Transverse colon (tissue), 4 donors: ENCODE measurements around the gene AHI1. TPM values are rescaled to one million over a fixed set of nuclear protein-coding genes. Genes with fewer than 3 reads are reported as not detected.

ENCODE experiments used
- DNase-seq: peaks from one replicate; pipeline ENCODE4 v3.0.0-alpha.2; 2019
- H3K27ac ChIP-seq, 4 donors: fragments of 200-600 bp; sonication (generic); 2 replicates each; pipeline ENCODE4 v1.5.1; 2016 to 2018; ENCODE audit warnings: inconsistent platforms in 4 of 4
- H3K27me3 ChIP-seq: fragments of 200-600 bp; sonication (generic); 2 replicates; pipeline ENCODE4 v1.5.1; 2017; ENCODE audit warnings: inconsistent platforms
- H3K36me3 ChIP-seq, 4 donors: fragments of 200-600 bp; sonication (generic); 2 replicates each; pipeline ENCODE4 v1.5.1; 2017 to 2019; ENCODE audit warnings: inconsistent platforms in 4 of 4
- H3K4me1 ChIP-seq, 4 donors: fragments of 200-600 bp; sonication (generic); 2 replicates each; pipeline ENCODE4 v1.5.1; 2017 to 2020; ENCODE audit warnings: inconsistent platforms in 4 of 4
- H3K4me3 ChIP-seq, 4 donors: fragments of 200-600 bp; sonication (generic); 1 replicate in 1 of 4; 2 replicates in 3 of 4; pipeline versions ENCODE4 v1.5.1 to v1.6.1; 2017 to 2019; ENCODE audit warnings: inconsistent platforms in 4 of 4
- H3K9me3 ChIP-seq, 2 donors: fragments of 200-600 bp; sonication (generic); 2 replicates each; pipeline ENCODE4 v1.5.1; 2017 to 2019; ENCODE audit warnings: inconsistent platforms in 2 of 2
- CTCF ChIP-seq, 5 experiments: fragments of 200-600 bp in 3 of 5; fragments of 450-650 bp in 2 of 5; sonication (generic) in 3 of 5; IDR thresholded peaks; 1 replicate in 2 of 5; 2 replicates in 3 of 5; pipeline ENCODE4 v1.5.1; 2016 to 2017; ENCODE audit warnings: antibody characterized with exemption in 5 of 5, inconsistent platforms in 3 of 5, mild to moderate bottlenecking in 2 of 5, moderate library complexity in 1 of 5
- EP300 ChIP-seq: sonication (generic); formaldehyde crosslinking; IDR thresholded peaks from one replicate; pipeline ENCODE4 v1.6.1; 2017; ENCODE audit warnings: antibody characterized with exemption, low read depth
- POLR2A ChIP-seq: fragments of 450-650 bp; IDR thresholded peaks from one replicate; pipeline ENCODE4 v1.6.1; 2016; ENCODE audit warnings: antibody characterized with exemption, mild to moderate bottlenecking, moderate library complexity
- POLR2AphosphoS5 ChIP-seq, 3 donors: sonication (generic); formaldehyde crosslinking; IDR thresholded peaks; one replicate each; pipeline ENCODE4 v1.6.1; 2016; ENCODE audit warnings: antibody characterized with exemption in 3 of 3
- WGBS, 2 donors: methylation state at CpG; one replicate each; pipeline ENCODE4 v1.1.5; 2018; ENCODE audit warnings: low coverage in 1 of 2; 5-methylcytosine and 5-hydroxymethylcytosine counted together
- in situ Hi-C, 4 donors: fragments of 200-750 bp; cut with MboI; loops; one replicate each; pipeline versions ENCODE4 v1.15.0 to v1.15.1; 2017; ENCODE audit warnings: low sequenced_read_pairs in 3 of 4, low pct_ligation_motif_present in 1 of 4, low pct_unique_long_range_greater_than_20kb in 1 of 4
- intact Hi-C: fragments of 100-400 bp; cut with DNase I; formaldehyde crosslinking; loops from one replicate; pipeline ENCODE4 v1.15.1; 2023; ENCODE audit warnings: low total_unique reads
- total RNA-seq, 4 donors: library from RNA; depleted of rRNA; stranded (reverse); fragments of >200 nt; gene quantifications; one replicate each; pipeline ENCODE4 v1.1.0, GENCODE V29; 2016

AHI1 gene
- total RNA-seq, 4 donors from 2014 or later = 16.2 to 119 (median 34.2) TPM

- in situ Hi-C loops (no loop called here), intact Hi-C loops (no loop called here)
- Histone ChIP-seq H3K27me3 (no peaks in the 10 kb centered on the region), H3K36me3 (peaks cover 0 to 4% (median 0%) of the 10 kb centered on the region in 4 donors), H3K27ac (no peak overlapping the region), H3K4me1 (no peaks in the 10 kb centered on the region), H3K9me3 (no peaks in the 10 kb centered on the region), H3K4me3 (no peak overlapping the region)
- no peak for TF ChIP-seq POLR2A
- TF ChIP-seq EP300 = no peak
- no peak for TF ChIP-seq CTCF (IDR thresholded peaks at IDR 0.05)
- TF ChIP-seq POLR2AphosphoS5 (IDR thresholded peaks at IDR 0.05) = no peak
- no peak for DNase-seq
These were observed 196.2 kb downstream of the AHI1 start for GRCh38 chr6:135301304-135301703.

DNA sequence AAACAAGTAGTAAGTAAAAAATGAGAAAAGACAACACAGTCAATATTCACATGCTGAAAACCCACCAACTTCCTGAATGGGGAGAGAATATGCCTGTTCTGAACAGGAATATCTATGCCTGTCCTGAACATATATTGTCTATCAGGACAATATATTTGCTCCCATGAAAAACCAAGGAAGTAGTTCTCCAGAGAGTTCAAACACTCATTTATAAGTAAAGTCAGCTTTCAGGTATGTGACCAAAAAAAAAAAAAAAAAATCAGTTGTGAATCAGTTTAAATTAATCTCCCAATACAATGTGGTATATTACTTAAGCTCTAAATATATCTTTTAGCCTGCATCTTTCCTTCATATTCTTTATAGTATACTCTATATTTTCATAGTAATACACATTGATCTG is 197.0 kb downstream of the AHI1 start:
- Histone ChIP-seq H3K36me3 (peaks cover 0 to 4% (median 0%) of the 10 kb centered on the region in 4 donors), H3K27ac (no peak overlapping the region), H3K9me3 (no peaks in the 10 kb centered on the region), H3K4me3 (no peak overlapping the region), H3K4me1 (no peaks in the 10 kb centered on the region), H3K27me3 (no peaks in the 10 kb centered on the region)
- intact Hi-C loops (no loop called here), in situ Hi-C loops (no loop called here)
- TF ChIP-seq POLR2A = no peak
- no peak for TF ChIP-seq POLR2AphosphoS5 (IDR thresholded peaks at IDR 0.05)
- no peak for DNase-seq

DNA sequence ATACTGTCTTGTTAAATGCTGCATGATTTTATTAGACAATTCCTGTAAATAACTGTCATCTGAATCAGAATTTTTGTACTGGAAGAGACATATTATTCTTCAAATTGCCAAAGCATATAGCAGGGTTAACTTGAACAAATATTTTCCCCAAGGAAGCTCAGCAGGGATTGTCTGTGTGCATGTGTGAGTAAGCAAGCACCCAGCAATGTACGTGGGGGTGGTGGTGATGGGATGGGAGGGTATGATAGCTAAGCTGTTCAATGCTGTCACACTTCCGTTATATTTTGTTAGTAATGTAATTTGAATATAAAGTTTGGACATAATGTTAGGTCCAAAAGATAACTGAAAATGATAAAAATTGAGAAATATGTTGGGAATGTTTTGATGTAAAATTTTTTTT is 198.3 kb downstream of the AHI1 start:
- intact Hi-C loops = no loop called here
- TF ChIP-seq EP300 = no peak
- TF ChIP-seq POLR2A = no peak
- TF ChIP-seq POLR2AphosphoS5 (IDR thresholded peaks at IDR 0.05) = no peak
- no peak for TF ChIP-seq CTCF (IDR thresholded peaks at IDR 0.05)
- no peaks in the 10 kb centered on the region for H3K27me3 ChIP-seq
- peaks cover 0 to 4% (median 0%) of the 10 kb centered on the region in 4 donors for H3K36me3 ChIP-seq
- H3K4me1 ChIP-seq = no peaks in the 10 kb centered on the region
- no peaks in the 10 kb centered on the region for H3K9me3 ChIP-seq
- in situ Hi-C loops = no loop called here
- 82 to 90% methylated on average over 2 of the region's 2 CpGs for WGBS, 2 donors
- H3K4me3 ChIP-seq = no peak overlapping the region
- no peak for DNase-seq
- H3K27ac ChIP-seq = no peak overlapping the region

- Histone ChIP-seq H3K36me3 (peaks cover 0 to 4% (median 0%) of the 10 kb centered on the region in 4 donors), H3K27ac (no peak overlapping the region), H3K9me3 (no peaks in the 10 kb centered on the region), H3K4me1 (no peaks in the 10 kb centered on the region), H3K27me3 (no peaks in the 10 kb centered on the region), H3K4me3 (no peak overlapping the region)
- intact Hi-C loops (no loop called here), in situ Hi-C loops (no loop called here)
- TF ChIP-seq EP300 = no peak
- TF ChIP-seq POLR2A = no peak
- WGBS, 2 donors = 84 to 89% methylated on average over 2 of the region's 2 CpGs
- no peak for DNase-seq
These were observed 199.1 kb downstream of the AHI1 start for GRCh38 chr6:135298455-135298854.

GRCh38 chr6:135296715-135297114 is 200.8 kb downstream of the AHI1 start:
- no peaks in the 10 kb centered on the region for H3K9me3 ChIP-seq
- no peaks in the 10 kb centered on the region for H3K27me3 ChIP-seq
- no peaks in the 10 kb centered on the region for H3K4me1 ChIP-seq
- WGBS, 2 donors = 52 to 73% methylated on average over 2 of the region's 2 CpGs
- intact Hi-C loops = no loop called here
- no peak overlapping the region for H3K27ac ChIP-seq
- DNase-seq = no peak
- H3K4me3 ChIP-seq = no peak overlapping the region
- H3K36me3 ChIP-seq = peaks cover 0 to 4% (median 0%) of the 10 kb centered on the region in 4 donors
- in situ Hi-C loops = no loop called here
- TF ChIP-seq POLR2A (no peak), CTCF (IDR thresholded peaks at IDR 0.05) (no peak), EP300 (no peak), POLR2AphosphoS5 (IDR thresholded peaks at IDR 0.05) (no peak)
